H9 (cell line): ENCODE results near the gene ATAD3B. TPM values are rescaled to one million over a fixed set of nuclear protein-coding genes. Genes with fewer than 3 reads are reported as not detected.

Source experiments
- DNase-seq: peaks from one replicate; pipeline ENCODE4 v3.0.0-alpha.2; 2017
- H2AFZ ChIP-seq: one replicate; pipeline ENCODE4 v1.6.1; 2013; ENCODE audit warnings: mild to moderate bottlenecking, low read length, control low read depth, moderate library complexity
- H2AK5ac ChIP-seq: 2 replicates; pipeline ENCODE4 v1.6.1; 2013; ENCODE audit warnings: low read length, control low read depth, mixed read lengths; ENCODE audit not compliant: insufficient read length
- H2BK120ac ChIP-seq: one replicate; pipeline ENCODE4 v1.6.1; 2013; ENCODE audit warnings: low read depth, mild to moderate bottlenecking, low read length, control low read depth, inconsistent platforms; ENCODE audit not compliant: poor library complexity, severe bottlenecking
- H2BK12ac ChIP-seq: 2 replicates; pipeline ENCODE4 v1.6.1; 2013; ENCODE audit warnings: low read length, control low read depth, mixed read lengths, low read depth; ENCODE audit not compliant: insufficient read length
- H2BK15ac ChIP-seq: 2 replicates; pipeline ENCODE4 v1.6.1; 2013; ENCODE audit warnings: low read depth, low read length, control low read depth
- H2BK20ac ChIP-seq: one replicate; pipeline ENCODE4 v1.6.1; 2013; ENCODE audit warnings: low read depth, mild to moderate bottlenecking, low read length, control low read depth, inconsistent platforms; ENCODE audit not compliant: poor library complexity, severe bottlenecking
- H2BK5ac ChIP-seq: 2 replicates; pipeline ENCODE4 v1.6.1; 2013; ENCODE audit warnings: low read length, control low read depth, mixed read lengths; ENCODE audit not compliant: insufficient read length
- H3K14ac ChIP-seq: 2 replicates; pipeline ENCODE4 v1.6.1; 2013; ENCODE audit warnings: low read length, control low read depth; ENCODE audit not compliant: insufficient read depth
- H3K18ac ChIP-seq: 2 replicates; pipeline ENCODE4 v1.6.1; 2013; ENCODE audit warnings: low read depth, mild to moderate bottlenecking, mixed read lengths, low read length, control low read depth; ENCODE audit not compliant: insufficient read length
- H3K23ac ChIP-seq: 2 replicates; pipeline ENCODE4 v1.6.1; 2013; ENCODE audit warnings: low read length, control low read depth, mixed read lengths, low read depth; ENCODE audit not compliant: insufficient read length
- H3K23me2 ChIP-seq: 2 replicates; pipeline ENCODE4 v1.6.1; 2013; ENCODE audit warnings: low read depth, mild to moderate bottlenecking, mixed read lengths, low read length, control low read depth; ENCODE audit not compliant: insufficient read length, poor library complexity, severe bottlenecking
- H3K27ac ChIP-seq: 2 replicates; pipeline ENCODE4 v1.5.1; 2013; ENCODE audit warnings: low read length, control low read depth, mixed read lengths, low read depth; ENCODE audit not compliant: insufficient read length
- H3K27me3 ChIP-seq: 2 replicates; pipeline ENCODE4 v1.6.1; 2013; ENCODE audit warnings: low read length, control low read depth, inconsistent platforms; ENCODE audit not compliant: insufficient read depth
- H3K4ac ChIP-seq: 2 replicates; pipeline ENCODE4 v1.6.1; 2013; ENCODE audit warnings: low read depth, mild to moderate bottlenecking, control low read depth, inconsistent platforms, low read length, moderate library complexity
- H3K4me1 ChIP-seq: 2 replicates; pipeline ENCODE4 v1.6.1; 2013; ENCODE audit warnings: low read length, control low read depth, inconsistent platforms; ENCODE audit not compliant: insufficient read depth
- H3K4me2 ChIP-seq: 2 replicates; pipeline ENCODE4 v1.6.1; 2013; ENCODE audit warnings: low read length, control low read depth, mixed read lengths; ENCODE audit not compliant: insufficient read length, insufficient read depth
- H3K56ac ChIP-seq: 2 replicates; pipeline ENCODE4 v1.6.1; 2013; ENCODE audit warnings: low read depth, mild to moderate bottlenecking, mixed read lengths, low read length, control low read depth; ENCODE audit not compliant: insufficient read length
- H3K79me1 ChIP-seq: 2 replicates; pipeline ENCODE4 v1.6.1; 2013; ENCODE audit warnings: low read depth, mild to moderate bottlenecking, moderate library complexity, low read length, control low read depth, inconsistent platforms; ENCODE audit not compliant: insufficient read depth, poor library complexity, severe bottlenecking
- H3K79me2 ChIP-seq: 2 replicates; pipeline ENCODE4 v1.6.1; 2013; ENCODE audit warnings: low read length, control low read depth, inconsistent platforms; ENCODE audit not compliant: insufficient read depth
- H3K9ac ChIP-seq: 2 replicates; pipeline ENCODE4 v1.6.1; 2013; ENCODE audit warnings: low read length, control low read depth, mixed read lengths; ENCODE audit not compliant: insufficient read length; ENCODE audit errors: extremely low read depth
- H3K9me3 ChIP-seq: one replicate; pipeline ENCODE4 v1.6.1; 2013; ENCODE audit warnings: low read depth, low read length, inconsistent platforms; ENCODE audit not compliant: control insufficient read depth
- H3T11ph ChIP-seq: one replicate; pipeline ENCODE4 v1.6.1; 2013; ENCODE audit warnings: mild to moderate bottlenecking, low read length, control low read depth, inconsistent platforms
- H4K20me1 ChIP-seq: one replicate; pipeline ENCODE4 v1.6.1; 2013; ENCODE audit not compliant: control insufficient read depth, insufficient read length, insufficient read depth
- H4K5ac ChIP-seq: 2 replicates; pipeline ENCODE4 v1.6.1; 2013; ENCODE audit warnings: low read depth, mild to moderate bottlenecking, mixed read lengths, low read length, control low read depth; ENCODE audit not compliant: insufficient read length
- H4K8ac ChIP-seq: replicated peaks from 2 replicates; pipeline ENCODE4 v1.6.1; 2013; ENCODE audit warnings: low read length, control low read depth, mixed read lengths, low read depth; ENCODE audit not compliant: insufficient read length
- H4K91ac ChIP-seq: 2 replicates; pipeline ENCODE4 v1.6.1; 2013; ENCODE audit warnings: low read depth, mild to moderate bottlenecking, moderate library complexity, mixed read lengths, low read length, control low read depth; ENCODE audit not compliant: insufficient read length
- H3K27ac Mint-ChIP-seq, 3 experiments: 2 replicates in 2 of 3; 3 replicates in 1 of 3; pipeline ENCODE4 v1.8.0; 2020 to 2021; ENCODE audit warnings: mixed read lengths in 3 of 3, mild to moderate bottlenecking in 1 of 3, moderate library complexity in 1 of 3
- H3K27me3 Mint-ChIP-seq: 2 replicates; pipeline ENCODE4 v1.8.0; 2021; ENCODE audit warnings: low read depth, mild to moderate bottlenecking, moderate library complexity, mixed read lengths
- H3K36me3 Mint-ChIP-seq, 3 experiments: 2 replicates in 2 of 3; 3 replicates in 1 of 3; pipeline ENCODE4 v1.8.0; 2020 to 2021; ENCODE audit warnings: low read depth in 3 of 3, mixed read lengths in 3 of 3; ENCODE audit not compliant: insufficient read depth in 1 of 3
- H3K4me1 Mint-ChIP-seq, 2 experiments: 2 replicates each; pipeline ENCODE4 v1.8.0; 2020; ENCODE audit warnings: mixed read lengths in 2 of 2
- H3K4me3 Mint-ChIP-seq, 2 experiments: 2 replicates in 1 of 2; 3 replicates in 1 of 2; pipeline ENCODE4 v1.8.0; 2020 to 2021; ENCODE audit warnings: mild to moderate bottlenecking in 2 of 2, mixed read lengths in 2 of 2, moderate library complexity in 1 of 2
- H3K9me3 Mint-ChIP-seq, 2 experiments: 2 replicates in 1 of 2; 3 replicates in 1 of 2; pipeline ENCODE4 v1.8.0; 2020; ENCODE audit warnings: mild to moderate bottlenecking in 2 of 2, mixed read lengths in 2 of 2, moderate library complexity in 1 of 2
- CTCF ChIP-seq: fragments of 200-600 bp; sonication (generic); conservative IDR thresholded peaks from 3 replicates; pipeline ENCODE4 v1.8.0; 2021; ENCODE audit warnings: antibody characterized with exemption, mild to moderate bottlenecking
- WGBS: extraction: QIAGEN DNeasy Blood & Tissue Kit; methylation state at CpG from one replicate; pipeline ENCODE4 v1.1.7; 2013; ENCODE audit warnings: missing lambda C conversion rate, low lambda C conversion rate, mixed read lengths; ENCODE audit not compliant: insufficient read length; ENCODE audit errors: extremely low coverage; 5-methylcytosine and 5-hydroxymethylcytosine counted together
- total RNA-seq: library from RNA; stranded (reverse); gene quantifications from 2 replicates; pipeline ENCODE4 v1.2.1, GENCODE V29; 2021

The ATAD3B gene
- total RNA-seq, 1 experiment from 2014 or later = 78.6 TPM

GRCh38 chr1:1422465-1423244, 48.9 kb upstream of the ATAD3B start:
- Histone ChIP-seq H3K23ac (no peak overlapping the region), H2AFZ (no peak overlapping the region), H3K4ac (no peak overlapping the region), H4K91ac (no peak overlapping the region), H2BK5ac (no peak overlapping the region), H4K5ac (no peak overlapping the region), H3K79me1 (no peaks in the 10 kb centered on the region), H3K27ac (no peak overlapping the region), H3K79me2 (no peaks in the 10 kb centered on the region), H3K27me3 (no peaks in the 10 kb centered on the region), H3K4me1 (peaks cover 5% of the 10 kb centered on the region; the same call in 1 of the 2 replicates), H4K8ac (no peak overlapping the region), H3K9me3 (no peaks in the 10 kb centered on the region), H3K23me2 (peaks cover 3% of the 10 kb centered on the region), H2BK15ac (no peak overlapping the region), H4K20me1 (no peaks in the 10 kb centered on the region), H2BK120ac (no peak overlapping the region), H3K56ac (no peak overlapping the region), H2AK5ac (no peak overlapping the region), H3K4me2 (no peak overlapping the region), H2BK12ac (no peak overlapping the region), H3K18ac (no peak overlapping the region), H3T11ph (no peak overlapping the region), H3K14ac (peak overlapping the region; percentile 24; the same call in 1 of the 2 replicates), H3K9ac (no peak overlapping the region), H2BK20ac (no peak overlapping the region)
- Mint-ChIP-seq H3K4me1 (peaks cover 33 to 55% of the 10 kb centered on the region in 2 experiments), H3K27ac (peak overlapping the region in 2 of 3 experiments; percentile 83 to 91; a peak in 6 of 7 replicates), H3K27me3 (no peaks in the 10 kb centered on the region), H3K4me3 (no peak overlapping the region; a peak in 1 of 5 replicates), H3K36me3 (no peaks in the 10 kb centered on the region; a peak in 2 of 7 replicates), H3K9me3 (no peaks in the 10 kb centered on the region)
- DNase-seq = peak; percentile 79
- no peak for TF ChIP-seq CTCF
- no CpG with 5 or more reads among the region's 29 CpGs for WGBS
